DND-41 (cell line): ENCODE data around the gene TDP2.

ENCODE experiments used
- CTCF ChIP-seq: IDR thresholded peaks from 2 replicates; pipeline ENCODE4 v1.5.1; 2012; ENCODE audit warnings: borderline replicate concordance, low read length, moderate library complexity, mild to moderate bottlenecking; ENCODE audit not compliant: poor library complexity, severe bottlenecking; ENCODE audit errors: extremely low read depth
- EZH2 ChIP-seq: IDR thresholded peaks from 3 replicates; pipeline ENCODE4 v1.6.1; 2012; ENCODE audit warnings: borderline replicate concordance, low read depth, mild to moderate bottlenecking, moderate library complexity, low read length, inconsistent platforms; ENCODE audit not compliant: severe bottlenecking

GRCh38 chr6:24631671-24632070 lies 35.0 kb downstream of the TDP2 start:
- TF ChIP-seq CTCF (no peak), EZH2 (no peak)
